HL-60 (cell line): ENCODE data around the gene GJB5.

ENCODE experiments used
- CTCF ChIP-seq: IDR thresholded peaks from one replicate; pipeline ENCODE4 v1.5.1; 2011; ENCODE audit warnings: low read length, control low read depth, inconsistent platforms; ENCODE audit not compliant: insufficient read depth
- GABPA ChIP-seq: IDR thresholded peaks from 2 replicates; pipeline ENCODE4 v1.6.1; 2012; ENCODE audit warnings: low read depth
- POLR2AphosphoS5 ChIP-seq: IDR thresholded peaks from 2 replicates; pipeline ENCODE4 v1.6.1; 2012; ENCODE audit warnings: low read depth
- REST ChIP-seq: IDR thresholded peaks from 2 replicates; pipeline ENCODE4 v1.6.1; 2012; ENCODE audit warnings: low read depth; ENCODE audit not compliant: insufficient replicate concordance
- SPI1 ChIP-seq: IDR thresholded peaks from 2 replicates; pipeline ENCODE4 v1.6.1; 2012; ENCODE audit warnings: low read depth, mild to moderate bottlenecking, borderline replicate concordance

DNA sequence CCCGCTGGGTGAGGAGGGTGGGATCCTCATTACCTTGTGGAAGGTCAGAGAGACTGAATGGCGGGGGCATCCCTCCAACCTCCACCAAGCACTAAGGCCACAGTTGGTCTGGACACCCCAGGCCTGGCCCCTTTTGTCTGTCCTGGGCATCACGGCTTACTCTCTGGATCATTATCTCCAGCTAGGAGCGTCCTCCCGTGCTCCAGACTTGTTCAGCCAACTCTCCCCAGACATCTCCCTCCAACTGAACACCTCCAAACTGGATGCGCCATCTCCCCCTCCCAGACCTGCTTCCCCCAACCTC, 7.3 kb upstream of the GJB5 start:
- no peak for TF ChIP-seq GABPA
- TF ChIP-seq CTCF, result no peak
- no peak for TF ChIP-seq REST
- no peak for TF ChIP-seq POLR2AphosphoS5
- TF ChIP-seq SPI1, result no peak
